Mesenteric fat pad (tissue), 1 donor: ENCODE data around the gene ACOT7. TPM values are rescaled to one million over a fixed set of nuclear protein-coding genes. Genes with fewer than 3 reads are reported as not detected.

ENCODE experiments used
- DNase-seq: peaks from one replicate; pipeline ENCODE4 v3.0.0-alpha.2; 2020; ENCODE audit warnings: low spot score
- total RNA-seq: library from RNA; stranded (reverse); fragmentation: NEBNext Ultra II Directional; extraction: Animal tissue kit (Norgen Biotek cat#: 25700); gene quantifications from one replicate; pipeline ENCODE4 v1.2.1, GENCODE V29; 2021
- donor health status: DM: yes; HTN: yes; CAD: no.

ACOT7 gene
- total RNA-seq, 1 donor from 2014 or later: 9.6 TPM

- DNase-seq: no peak
Observed at GRCh38 chr1:6252374-6252710, 141.2 kb downstream of the ACOT7 start.

- DNase-seq: no peak
Observed at GRCh38 chr1:6251681-6252373, 141.7 kb downstream of the ACOT7 start.

GRCh38 chr1:6251233-6251632, 142.3 kb downstream of the ACOT7 start:
- no peak for DNase-seq

GRCh38 chr1:6249739-6250689, 143.6 kb downstream of the ACOT7 start:
- DNase-seq: no peak

GRCh38 chr1:6248932-6249738, 144.4 kb downstream of the ACOT7 start:
- DNase-seq: no peak

GRCh38 chr1:6248161-6248776, 145.3 kb downstream of the ACOT7 start:
- no peak for DNase-seq

GRCh38 chr1:6247651-6248050, 145.9 kb downstream of the ACOT7 start:
- no peak for DNase-seq

- DNase-seq: peak; percentile 94
Observed at GRCh38 chr1:6246497-6247467, 146.8 kb downstream of the ACOT7 start.

GRCh38 chr1:6245869-6246496, 147.6 kb downstream of the ACOT7 start:
- DNase-seq: no peak

- DNase-seq: no peak
Observed at GRCh38 chr1:6245086-6245868, 148.3 kb downstream of the ACOT7 start.

- DNase-seq: no peak
Observed at GRCh38 chr1:6244401-6245049, 149.0 kb downstream of the ACOT7 start.

- DNase-seq: no peak
Observed at GRCh38 chr1:6243993-6244392, 149.6 kb downstream of the ACOT7 start, which contains the start of gene HES3. Gene HES3, plus strand, starts transcription at chr1:6244179. Its CDS starts 187 bp downstream, at chr1:6244366.

GRCh38 chr1:6243053-6243834, 150.3 kb downstream of the ACOT7 start:
- no peak for DNase-seq

GRCh38 chr1:6241887-6242740, 151.5 kb downstream of the ACOT7 start:
- no peak for DNase-seq

- DNase-seq: no peak
Observed at GRCh38 chr1:6241107-6241886, 152.3 kb downstream of the ACOT7 start.
